ENCODE results near the gene GNB1L.

- no peak for TF ChIP-seq GATA2 (IDR thresholded peaks at IDR 0.05; ENCODE audit: low read depth, low read length)
- no peak for TF ChIP-seq GATA3 (IDR thresholded peaks at IDR 0.05; ENCODE audit: low read depth, low read length)
Observed at GRCh38 chr22:19890502-19891316, 36.0 kb upstream of the GNB1L start.

Measured in SH-SY5Y (cell line).